ENCODE data around the gene NCKAP5. TPM values are rescaled to one million over a fixed set of nuclear protein-coding genes. Genes with fewer than 3 reads are reported as not detected.

The NCKAP5 gene
- total and polyA plus RNA-seq, 9 of the 15 experiments (the other 6 are each of a cell fraction or from before 2014, with no cell fraction given), result not detected

GRCh38 chr2:132645176-132645575 lies 923.1 kb downstream of the NCKAP5 start (continued):
- TF ChIP-seq MGA (IDR thresholded peaks at IDR 0.05) (peak; percentile 40; the same call in 1 of the 2 replicates), SP2 (IDR thresholded peaks at IDR 0.05; ENCODE audit: extremely low read depth, low read depth, low read length, poor library complexity, severe bottlenecking) (no peak), MYBL2 (IDR thresholded peaks at IDR 0.05; ENCODE audit: low read depth) (no peak), MYBL2 (CRISPR knock-in tag; IDR thresholded peaks at IDR 0.05; ENCODE audit: borderline replicate concordance) (no peak), ERF (CRISPR knock-in tag; IDR thresholded peaks at IDR 0.05) (no peak), ZNF318 (IDR thresholded peaks at IDR 0.05; ENCODE audit: borderline replicate concordance in 1 of 2, low read depth in 1 of 2) (no peak), MAZ (CRISPR knock-in tag; conservative IDR thresholded peaks at IDR 0.05 in 1 of 2, IDR thresholded peaks at IDR 0.05 in 1 of 2) (no peak)

Measured in K562 (cell line).